Ishikawa (cell line): ENCODE results near the gene MRPL54.

ENCODE experiments used
- EGR1 ChIP-seq: IDR thresholded peaks from 2 replicates; pipeline ENCODE4 v1.6.1; 2012
- EP300 ChIP-seq: IDR thresholded peaks from 2 replicates; pipeline ENCODE4 v1.6.1; 2012; ENCODE audit warnings: borderline replicate concordance
- MAX ChIP-seq: IDR thresholded peaks from 2 replicates; pipeline ENCODE4 v1.6.1; 2012
- NFIC ChIP-seq: IDR thresholded peaks from 2 replicates; pipeline ENCODE4 v1.6.1; 2012
- RAD21 ChIP-seq: IDR thresholded peaks from 2 replicates; pipeline ENCODE4 v1.6.1; 2012; ENCODE audit warnings: low read depth
- YY1 ChIP-seq: IDR thresholded peaks from 2 replicates; pipeline ENCODE4 v1.6.1; 2012; ENCODE audit warnings: low read depth
- ZBTB7A ChIP-seq: IDR thresholded peaks from 2 replicates; pipeline ENCODE4 v1.6.1; 2012; ENCODE audit warnings: low read depth
- TF ChIP-seq, protein P1 (sequence below): IDR thresholded peaks from 2 replicates; pipeline ENCODE4 v1.6.1; 2012

DNA sequence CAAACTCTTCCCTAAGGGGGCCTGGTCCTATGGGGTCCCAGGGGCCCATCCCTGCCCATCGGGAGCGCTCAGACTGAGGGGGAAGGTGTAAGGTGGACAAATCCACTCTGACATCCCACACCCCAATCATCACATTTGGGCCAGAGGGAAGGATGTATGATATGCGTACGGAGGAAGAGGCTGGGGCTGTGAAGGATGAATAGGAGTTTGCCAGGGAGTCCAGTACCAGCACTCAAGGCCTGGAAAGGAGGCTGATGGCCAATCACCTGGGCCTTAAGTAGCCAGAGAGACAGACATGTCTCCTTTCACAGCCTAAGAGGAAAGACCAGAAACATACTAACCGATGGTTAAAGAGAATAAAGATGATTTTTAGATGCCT, 39.4 kb upstream of the MRPL54 start:
- TF ChIP-seq EP300 (no peak), ZBTB7A (no peak), NFIC (no peak), MAX (no peak), YY1 (no peak), EGR1 (no peak), RAD21 (no peak)
- TF ChIP-seq, protein P1, sequence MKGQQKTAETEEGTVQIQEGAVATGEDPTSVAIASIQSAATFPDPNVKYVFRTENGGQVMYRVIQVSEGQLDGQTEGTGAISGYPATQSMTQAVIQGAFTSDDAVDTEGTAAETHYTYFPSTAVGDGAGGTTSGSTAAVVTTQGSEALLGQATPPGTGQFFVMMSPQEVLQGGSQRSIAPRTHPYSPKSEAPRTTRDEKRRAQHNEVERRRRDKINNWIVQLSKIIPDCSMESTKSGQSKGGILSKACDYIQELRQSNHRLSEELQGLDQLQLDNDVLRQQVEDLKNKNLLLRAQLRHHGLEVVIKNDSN: no peak
